CD4-positive, alpha-beta T cell treated with Interleukin-21 for 1 hour (primary cell): ENCODE results near the gene CXorf49B.
"Not testable (repeated sequence)": the region's sequence is repeated elsewhere in the genome, so short reads cannot be mapped to it uniquely, and the experiment has no call there.

Experiments
- DNase-seq: peaks from one replicate; pipeline ENCODE4 v3.0.0-alpha.2; 2020

The CXorf49B gene

GRCh38 chrX:71763049-71763448 lies at the start of gene CXorf49B:
CXorf49B (plus strand) TSS chrX:71763349; CDS start chrX:71763424, 75 bp downstream.
- DNase-seq = not testable (repeated sequence)

DNA sequence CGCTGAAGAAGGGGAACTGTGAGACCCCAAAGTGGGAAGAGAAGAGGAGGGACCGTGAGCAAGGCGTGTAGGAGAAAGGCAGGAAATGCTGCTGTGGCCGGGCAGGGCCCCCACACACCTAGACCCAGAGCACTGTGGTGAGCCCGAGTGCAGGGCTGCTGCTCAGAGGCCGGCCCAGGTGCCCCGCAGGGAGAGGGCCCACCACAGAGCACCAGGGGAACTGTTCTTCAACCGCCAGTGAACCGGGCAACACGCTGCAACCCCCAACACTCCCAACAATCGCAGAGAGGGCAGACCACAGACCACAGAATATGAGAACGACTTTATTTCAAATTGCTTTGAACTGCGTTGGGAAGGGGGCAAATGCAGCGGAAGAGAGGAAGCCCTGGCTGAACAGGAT lies 49.1 kb upstream of the CXorf49B start:
- DNase-seq = not testable (repeated sequence)

DNA sequence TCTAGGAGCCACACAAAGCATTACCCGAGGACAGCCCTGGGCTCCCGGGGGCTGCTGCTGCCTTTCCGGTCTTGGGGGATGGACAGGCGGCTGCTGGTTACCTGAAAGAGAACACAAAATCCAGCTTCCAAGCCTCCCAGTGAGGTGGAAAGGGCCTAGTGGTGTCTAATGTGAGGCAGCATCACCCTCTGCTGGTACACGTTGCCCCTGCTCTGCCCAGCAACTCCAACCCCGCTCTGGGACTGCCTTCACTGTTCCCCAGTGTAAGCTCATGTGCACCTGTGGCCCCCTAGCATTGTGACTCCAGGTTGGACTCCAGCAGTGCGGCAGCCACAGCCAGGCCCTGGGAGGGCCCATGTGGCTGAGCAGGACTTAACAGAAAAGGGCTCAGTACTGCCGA lies 47.6 kb upstream of the CXorf49B start:
- not testable (repeated sequence) for DNase-seq

DNA sequence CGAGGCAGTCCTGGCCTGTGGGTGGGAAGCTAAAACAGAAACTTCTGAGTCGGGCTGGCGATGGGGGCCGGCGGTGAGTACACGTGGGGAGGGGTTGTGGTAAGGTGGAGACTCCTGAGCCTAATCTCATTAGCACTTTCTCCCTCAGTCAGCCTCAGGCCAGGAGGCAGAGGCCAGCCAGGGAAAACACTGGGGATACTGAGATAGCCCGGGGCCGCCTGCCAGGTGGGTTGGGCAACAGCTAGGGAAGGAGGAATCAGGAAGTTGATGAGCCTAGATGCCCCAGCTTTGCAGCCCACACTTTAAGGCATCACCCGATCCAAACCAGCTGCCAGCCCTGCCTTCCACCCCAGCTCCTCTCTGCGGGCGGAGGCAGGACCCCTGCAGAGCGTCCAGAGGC lies 46.8 kb upstream of the CXorf49B start:
- not testable (repeated sequence) for DNase-seq

DNA sequence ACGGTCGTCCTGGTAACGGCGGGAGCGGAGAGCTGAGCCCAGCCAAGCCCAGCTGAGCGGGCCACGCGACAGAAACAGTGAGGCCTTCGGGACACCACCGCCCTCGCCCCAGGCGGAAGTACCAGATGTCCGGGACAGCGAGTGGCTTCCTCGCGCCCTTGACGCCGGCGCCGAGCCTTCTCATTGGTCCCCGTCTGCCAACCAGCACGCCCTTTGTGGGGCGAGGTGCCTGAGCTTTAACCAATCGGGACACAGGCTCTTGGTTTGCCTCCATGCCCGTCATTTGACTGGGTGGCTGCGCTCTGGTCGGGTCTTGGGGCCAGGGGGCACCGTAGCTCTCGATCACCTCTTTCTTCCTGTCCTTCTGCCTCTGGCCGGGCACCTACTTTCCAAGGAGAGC lies 45.0 kb upstream of the CXorf49B start, which contains the start of gene CXorf49:
Gene CXorf49 (minus strand): TSS at position 101 of the 400 bp plus-strand sequence. CDS start 134 bp downstream, outside the sequence.
- not testable (repeated sequence) for DNase-seq

GRCh38 chrX:71719195-71719594 lies 44.0 kb upstream of the CXorf49B start:
- DNase-seq = not testable (repeated sequence)

GRCh38 chrX:71720289-71720886 lies 42.8 kb upstream of the CXorf49B start:
- DNase-seq = not testable (repeated sequence)

DNA sequence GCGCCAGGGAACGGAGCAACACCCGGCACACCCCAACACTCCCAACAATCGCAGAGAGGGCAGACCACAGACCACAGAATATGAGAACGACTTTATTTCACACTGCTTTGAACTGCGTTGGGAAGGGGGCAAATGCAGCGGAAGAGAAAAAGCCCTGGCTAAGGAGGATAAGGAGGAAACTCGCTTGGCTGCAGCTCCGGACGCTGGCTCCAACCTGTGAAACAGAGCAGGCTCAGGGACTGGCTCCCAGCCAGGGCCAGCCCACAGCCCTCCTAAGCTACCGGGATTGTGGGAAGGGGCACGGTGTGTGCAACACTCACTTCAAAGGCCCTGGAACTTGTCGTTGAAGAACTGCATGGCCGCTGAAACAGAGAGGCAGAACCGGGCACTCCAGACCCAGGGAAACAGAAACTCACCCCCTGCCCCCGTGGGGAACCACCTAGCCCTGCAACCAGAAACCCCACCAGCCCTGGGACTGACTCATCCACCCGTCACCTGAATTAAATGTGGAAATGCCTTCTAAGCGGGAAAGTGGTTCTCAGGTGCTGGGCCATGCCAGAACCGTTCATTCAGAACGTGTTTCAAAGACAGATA lies 2.4 kb upstream of the CXorf49B start:
- DNase-seq = not testable (repeated sequence)

DNA sequence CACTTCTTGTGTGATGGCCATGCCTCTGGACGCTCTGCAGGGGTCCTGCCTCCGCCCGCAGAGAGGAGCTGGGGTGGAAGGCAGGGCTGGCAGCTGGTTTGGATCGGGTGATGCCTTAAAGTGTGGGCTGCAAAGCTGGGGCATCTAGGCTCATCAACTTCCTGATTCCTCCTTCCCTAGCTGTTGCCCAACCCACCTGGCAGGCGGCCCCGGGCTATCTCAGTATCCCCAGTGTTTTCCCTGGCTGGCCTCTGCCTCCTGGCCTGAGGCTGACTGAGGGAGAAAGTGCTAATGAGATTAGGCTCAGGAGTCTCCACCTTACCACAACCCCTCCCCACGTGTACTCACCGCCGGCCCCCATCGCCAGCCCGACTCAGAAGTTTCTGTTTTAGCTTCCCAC lies 1.7 kb downstream of the CXorf49B start:
- DNase-seq = not testable (repeated sequence)

- not testable (repeated sequence) for DNase-seq
Observed at GRCh38 chrX:71765613-71766012, 2.5 kb downstream of the CXorf49B start.

DNA sequence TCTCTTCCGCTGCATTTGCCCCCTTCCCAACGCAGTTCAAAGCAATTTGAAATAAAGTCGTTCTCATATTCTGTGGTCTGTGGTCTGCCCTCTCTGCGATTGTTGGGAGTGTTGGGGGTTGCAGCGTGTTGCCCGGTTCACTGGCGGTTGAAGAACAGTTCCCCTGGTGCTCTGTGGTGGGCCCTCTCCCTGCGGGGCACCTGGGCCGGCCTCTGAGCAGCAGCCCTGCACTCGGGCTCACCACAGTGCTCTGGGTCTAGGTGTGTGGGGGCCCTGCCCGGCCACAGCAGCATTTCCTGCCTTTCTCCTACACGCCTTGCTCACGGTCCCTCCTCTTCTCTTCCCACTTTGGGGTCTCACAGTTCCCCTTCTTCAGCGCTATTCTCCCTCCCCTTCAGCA lies 4.0 kb downstream of the CXorf49B start:
- not testable (repeated sequence) for DNase-seq

GRCh38 chrX:71778322-71778721 lies 15.2 kb downstream of the CXorf49B start:
- not testable (repeated sequence) for DNase-seq

DNA sequence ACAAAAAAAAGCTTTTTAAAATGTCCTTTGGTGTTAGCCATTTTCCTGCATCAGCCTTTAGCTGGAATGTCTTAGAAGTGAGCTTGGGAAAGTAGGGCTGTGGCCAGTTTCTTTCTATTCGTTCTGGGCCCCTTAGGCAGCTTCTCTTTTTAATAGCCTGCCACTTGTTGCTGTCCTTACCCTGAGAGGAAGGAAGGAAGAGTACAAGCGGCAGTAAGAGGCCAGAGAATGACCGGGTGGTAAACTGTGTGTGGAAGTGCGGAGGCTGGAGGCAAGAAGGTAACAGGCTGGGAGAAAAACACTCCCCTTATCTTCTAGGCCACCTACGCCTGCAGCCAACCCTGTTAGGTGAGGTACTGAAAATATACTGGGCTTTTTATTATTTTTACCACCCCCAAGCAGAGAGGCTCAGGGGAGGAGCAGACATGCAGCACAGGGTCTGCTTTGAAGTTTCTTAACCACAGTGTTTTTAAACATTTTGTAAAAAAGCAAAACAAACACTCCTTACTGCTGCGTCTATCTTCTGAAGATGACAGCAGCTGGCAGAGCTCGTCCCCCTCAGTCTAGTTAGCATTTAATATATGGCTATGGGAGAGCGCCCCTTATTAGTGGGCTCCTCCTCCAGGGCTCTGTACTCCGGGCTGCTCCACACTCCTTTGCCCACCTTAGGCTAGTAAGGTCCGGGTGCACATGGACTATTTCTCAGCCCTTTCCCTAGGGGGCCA lies 19.2 kb downstream of the CXorf49B start:
- not testable (repeated sequence) for DNase-seq

GRCh38 chrX:71782950-71783299 lies 19.8 kb downstream of the CXorf49B start:
- DNase-seq = not testable (repeated sequence)

DNA sequence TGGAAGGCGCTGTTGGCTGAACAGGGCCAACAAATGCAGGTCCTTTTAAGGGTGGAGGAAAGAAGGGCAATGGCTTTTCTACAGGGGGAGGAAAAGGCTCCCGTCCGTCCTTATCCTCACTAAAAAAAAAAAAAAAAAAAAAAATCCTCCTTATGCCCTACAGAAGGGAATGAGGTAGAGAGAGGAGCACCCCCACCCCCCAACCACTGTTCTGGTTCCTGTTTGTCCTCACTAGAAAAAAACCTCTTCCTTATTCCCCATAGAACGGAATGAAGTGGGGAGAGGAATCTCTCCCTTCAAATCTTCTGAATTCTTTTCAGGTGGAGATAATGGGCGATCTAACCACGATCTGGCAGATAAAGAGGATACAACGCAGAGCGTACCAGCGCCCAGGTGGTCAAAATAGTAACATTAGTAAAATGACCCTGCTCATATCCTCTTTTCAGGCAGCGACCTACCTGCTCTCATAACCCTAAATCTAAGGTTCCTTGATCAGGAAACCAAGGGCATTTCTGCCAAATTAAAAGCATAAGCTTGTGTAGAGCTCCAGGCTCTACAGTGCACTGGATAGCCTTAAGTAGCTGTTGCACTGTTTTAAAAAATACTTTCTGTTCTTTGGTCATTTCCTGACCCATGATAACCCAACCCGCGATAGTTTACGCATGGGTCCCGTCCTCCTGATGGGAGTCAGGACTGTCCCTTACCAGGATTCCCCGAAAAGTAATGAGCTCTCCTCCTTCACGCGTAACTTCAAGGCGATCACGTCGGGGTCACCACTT lies 20.6 kb downstream of the CXorf49B start:
- not testable (repeated sequence) for DNase-seq

DNA sequence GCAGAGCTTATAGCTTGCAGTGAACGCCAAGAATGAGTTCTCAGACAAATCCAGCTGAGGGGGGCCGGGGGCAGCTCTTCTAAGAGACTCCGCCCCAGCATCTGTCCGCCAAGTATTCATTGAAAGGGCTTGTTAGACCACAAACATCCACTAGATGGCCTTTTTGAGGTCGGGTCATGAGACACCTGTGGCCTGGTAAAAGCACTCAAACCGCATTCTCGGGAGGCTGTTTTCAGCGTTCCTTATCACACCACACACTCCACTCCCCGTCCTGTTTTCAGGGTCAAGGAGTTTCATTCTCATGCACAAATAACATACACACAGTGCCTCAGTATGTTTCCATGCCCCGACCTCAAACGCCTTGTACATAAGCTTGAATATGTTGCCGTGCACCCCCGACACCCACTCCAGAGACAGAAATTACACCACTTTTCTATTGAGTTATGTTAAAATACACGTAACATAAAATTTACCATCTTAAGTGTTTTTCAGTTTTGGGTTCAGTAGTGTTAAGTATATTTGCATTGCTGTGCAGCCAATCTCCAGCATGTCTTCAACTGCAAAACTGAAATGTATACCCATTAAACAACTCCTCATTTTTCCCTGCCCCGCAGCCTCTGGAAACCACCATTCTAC lies 21.3 kb downstream of the CXorf49B start:
- not testable (repeated sequence) for DNase-seq

DNA sequence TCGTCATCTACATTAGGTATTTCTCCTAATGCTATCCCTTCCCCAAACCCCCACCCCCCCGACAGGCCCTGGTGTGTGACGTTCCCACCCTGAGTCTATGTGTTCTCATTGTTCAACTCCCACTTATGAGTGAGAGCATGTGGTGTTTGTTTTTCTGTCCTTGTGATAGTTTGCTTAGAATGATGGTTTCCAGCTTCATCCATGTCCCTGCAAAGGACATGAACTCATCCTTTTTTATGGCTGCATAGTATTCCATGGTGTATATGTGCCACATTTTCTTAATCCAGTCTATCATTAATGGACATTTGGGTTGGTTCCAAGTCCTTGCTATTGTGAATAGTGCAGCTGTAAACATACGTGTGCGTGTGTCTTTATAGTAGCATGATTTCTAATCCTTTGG lies 43.3 kb downstream of the CXorf49B start:
- DNase-seq = not testable (repeated sequence)

GRCh38 chrX:71809886-71810285 lies 46.7 kb downstream of the CXorf49B start:
- no peak for DNase-seq

DNA sequence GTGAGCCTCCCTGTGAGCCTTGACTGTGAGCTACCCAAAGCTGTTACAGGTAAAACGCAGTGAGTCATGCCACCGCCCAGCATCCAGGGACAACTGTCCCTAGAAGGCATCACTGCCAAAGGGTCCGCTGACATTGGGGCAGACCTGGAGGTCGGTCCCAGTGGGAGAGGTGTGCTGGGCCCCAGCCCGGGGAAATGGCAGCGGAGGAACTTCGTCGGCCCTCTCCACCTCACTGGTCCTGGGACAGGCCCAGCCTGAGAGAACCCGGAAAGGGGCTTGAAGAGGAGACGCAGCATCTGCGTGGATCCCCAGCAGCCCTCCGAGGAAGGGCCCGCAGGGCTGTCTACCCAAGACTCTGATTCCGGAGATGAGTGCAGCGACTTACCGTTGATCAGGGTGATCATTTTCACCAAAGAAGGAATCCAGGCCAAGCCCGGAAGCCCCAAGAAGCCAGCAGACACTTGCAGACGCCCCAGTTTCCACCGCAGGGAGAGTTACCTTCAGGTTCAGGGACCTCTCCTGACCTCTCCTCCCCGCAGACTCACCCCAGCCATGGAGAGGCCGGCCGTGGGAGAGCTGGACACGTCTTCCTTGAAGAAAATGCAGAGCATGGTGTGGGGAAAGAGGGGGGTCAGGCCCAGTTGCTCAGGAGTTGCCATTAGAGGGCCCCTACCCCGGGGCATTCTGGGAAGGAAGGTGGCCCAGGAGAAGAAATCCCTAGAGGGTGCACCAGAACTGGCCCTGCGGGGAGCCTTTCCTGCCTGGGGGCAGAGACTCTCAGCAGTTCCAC lies 51.2 kb downstream of the CXorf49B start:
- no peak for DNase-seq

GRCh38 chrX:71815121-71815905 lies 52.2 kb downstream of the CXorf49B start:
- no peak for DNase-seq

GRCh38 chrX:71815906-71816156 lies 52.7 kb downstream of the CXorf49B start:
- no peak for DNase-seq
